ES-I3 (cell line): ENCODE results near the gene LIF.

Experiments used
- H3K36me3 ChIP-seq: 2 replicates; pipeline ENCODE4 v1.6.1; 2013; ENCODE audit warnings: mild to moderate bottlenecking, low read length, control low read depth, moderate library complexity; ENCODE audit not compliant: insufficient read depth
- H3K4me1 ChIP-seq: 2 replicates; pipeline ENCODE4 v1.6.1; 2013; ENCODE audit warnings: mild to moderate bottlenecking, control low read depth, low read length; ENCODE audit not compliant: insufficient read depth
- H3K9ac ChIP-seq: 2 replicates; pipeline ENCODE4 v1.6.1; 2013; ENCODE audit warnings: low read depth, mild to moderate bottlenecking, low read length, moderate library complexity
- H3K9me3 ChIP-seq: 2 replicates; pipeline ENCODE4 v1.6.1; 2013; ENCODE audit warnings: mild to moderate bottlenecking, low read length, moderate library complexity; ENCODE audit not compliant: control insufficient read depth, insufficient read depth

LIF gene

GRCh38 chr22:30198921-30199320, 47.6 kb downstream of the LIF start:
- no peaks in the 10 kb centered on the region; the same call in 1 of the 2 replicates for H3K36me3 ChIP-seq
- H3K9me3 ChIP-seq: no peaks in the 10 kb centered on the region
- peaks cover 23% of the 10 kb centered on the region for H3K4me1 ChIP-seq
- H3K9ac ChIP-seq: no peak overlapping the region

- Histone ChIP-seq H3K9me3 (no peaks in the 10 kb centered on the region), H3K9ac (no peak overlapping the region), H3K4me1 (peaks cover 23% of the 10 kb centered on the region)
These were observed 48.3 kb downstream of the LIF start for GRCh38 chr22:30198152-30198825.

GRCh38 chr22:30197389-30197788, 49.2 kb downstream of the LIF start:
- peaks cover 25% of the 10 kb centered on the region for H3K4me1 ChIP-seq
- H3K9ac ChIP-seq: peak overlapping the region; percentile 28; the same call in 1 of the 2 replicates
- no peaks in the 10 kb centered on the region; the same call in 1 of the 2 replicates for H3K36me3 ChIP-seq
- H3K9me3 ChIP-seq: no peaks in the 10 kb centered on the region

More at GRCh38 chr22:30198152-30198825, 48.3 kb downstream of the LIF start:
- H3K36me3 ChIP-seq: no peaks in the 10 kb centered on the region; the same call in 1 of the 2 replicates

DNA sequence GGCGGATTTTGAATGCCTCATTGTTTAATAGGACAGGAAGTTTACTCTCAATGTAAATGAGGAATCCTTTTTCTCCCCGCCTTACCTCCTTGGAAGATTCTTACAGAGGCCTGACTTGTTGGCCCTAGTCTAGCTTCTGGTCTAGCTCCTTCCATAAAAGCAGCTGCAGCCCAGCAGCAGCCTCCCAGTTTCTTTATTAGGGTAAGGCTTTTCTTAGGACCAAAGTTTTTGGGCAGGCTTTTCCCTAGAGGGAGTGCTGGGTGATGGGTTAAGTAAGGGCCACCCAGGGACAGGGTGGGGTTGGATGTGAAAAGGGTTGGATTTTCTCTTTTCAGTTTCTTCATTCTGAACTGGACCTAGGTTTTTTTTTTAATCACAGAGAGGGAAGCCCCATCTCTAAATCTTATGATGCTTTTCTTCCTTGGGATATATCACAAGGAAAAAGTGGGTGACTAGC, 49.7 kb downstream of the LIF start:
- H3K9me3 ChIP-seq: no peaks in the 10 kb centered on the region
- peak overlapping the region; percentile 28; the same call in 1 of the 2 replicates for H3K9ac ChIP-seq
- no peaks in the 10 kb centered on the region; the same call in 1 of the 2 replicates for H3K36me3 ChIP-seq
- H3K4me1 ChIP-seq: peaks cover 29% of the 10 kb centered on the region

DNA sequence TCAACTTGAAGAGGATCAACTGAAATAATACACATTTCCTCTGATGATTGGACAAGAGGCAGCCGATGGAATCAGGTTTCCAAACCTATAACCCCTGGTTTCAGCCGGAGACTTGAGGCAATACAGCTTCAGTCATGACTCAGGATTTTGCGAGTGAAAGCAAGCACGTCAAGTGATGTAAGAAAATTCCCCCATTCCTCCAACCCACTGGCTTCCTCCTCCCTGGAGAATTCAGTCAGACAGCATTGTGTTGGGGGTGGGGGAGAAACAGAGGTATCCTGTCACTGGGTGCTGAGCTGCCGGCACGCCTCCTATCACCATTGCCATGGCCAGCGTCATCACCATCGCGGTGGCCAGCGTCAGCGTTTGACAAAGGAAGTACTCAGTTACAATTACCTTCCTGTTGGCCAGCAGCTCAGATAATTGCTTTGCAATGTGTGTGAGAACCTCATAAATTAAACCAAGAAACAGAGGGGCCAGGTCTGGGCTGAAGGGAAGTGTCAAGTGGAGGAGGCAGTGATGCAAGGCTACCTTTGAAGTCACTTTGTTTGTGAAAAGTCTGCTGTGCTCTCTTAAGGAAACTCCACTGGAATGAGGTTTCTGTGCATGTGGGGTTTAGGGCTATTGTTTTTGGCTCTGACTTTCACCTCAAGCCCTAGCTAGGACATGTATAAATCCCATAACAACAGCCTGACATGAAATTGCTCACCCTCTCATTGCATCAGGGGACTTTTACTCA, 50.2 kb downstream of the LIF start:
- no peaks in the 10 kb centered on the region for H3K9me3 ChIP-seq
- peaks cover 32% of the 10 kb centered on the region for H3K4me1 ChIP-seq
- peak overlapping the region; percentile 28; the same call in 1 of the 2 replicates for H3K9ac ChIP-seq
- H3K36me3 ChIP-seq: no peaks in the 10 kb centered on the region

DNA sequence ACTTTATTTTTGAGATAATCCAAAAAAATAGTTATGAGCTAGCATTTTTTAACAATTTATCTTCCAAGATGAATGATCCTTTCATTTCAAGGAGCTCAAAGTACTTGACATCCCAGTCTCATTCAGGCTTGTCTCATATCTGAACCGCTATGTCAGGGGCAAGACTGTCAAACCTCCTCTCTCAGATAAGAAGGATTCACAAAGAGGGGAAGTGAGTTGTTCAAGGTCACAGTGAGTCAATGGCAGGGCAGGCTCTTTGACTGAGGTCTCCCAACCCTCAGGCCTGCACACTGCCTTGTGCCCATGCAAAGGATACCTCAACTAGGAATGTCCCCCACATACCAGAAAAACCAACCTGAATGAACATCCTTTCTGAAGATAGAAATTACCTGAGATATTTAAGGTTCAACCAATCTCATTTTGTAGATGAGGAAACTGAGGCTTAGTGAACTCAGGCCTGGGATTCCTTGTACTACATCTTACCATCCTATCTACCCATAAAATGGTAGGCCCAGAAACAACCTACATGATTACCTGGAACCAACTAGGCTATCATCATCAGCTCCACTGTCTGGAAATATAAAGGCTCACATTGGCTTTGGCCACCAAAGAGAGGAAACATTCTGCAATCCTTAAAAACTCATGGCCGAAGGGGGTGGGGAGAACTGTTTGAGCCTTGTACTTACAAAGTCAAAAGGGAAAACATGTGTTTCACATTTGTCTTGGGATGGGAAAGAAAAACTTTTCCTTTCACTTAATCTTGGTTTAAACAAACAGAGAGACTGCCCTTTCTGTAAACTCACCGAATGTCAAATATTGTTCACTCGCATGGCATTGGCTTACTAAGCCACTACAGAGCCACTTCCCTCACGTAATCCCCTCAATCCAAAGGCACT, 51.1 kb downstream of the LIF start:
- Histone ChIP-seq H3K9me3 (no peaks in the 10 kb centered on the region), H3K36me3 (no peaks in the 10 kb centered on the region), H3K4me1 (peaks cover 32% of the 10 kb centered on the region), H3K9ac (peak overlapping the region; percentile 28; the same call in 1 of the 2 replicates)

DNA sequence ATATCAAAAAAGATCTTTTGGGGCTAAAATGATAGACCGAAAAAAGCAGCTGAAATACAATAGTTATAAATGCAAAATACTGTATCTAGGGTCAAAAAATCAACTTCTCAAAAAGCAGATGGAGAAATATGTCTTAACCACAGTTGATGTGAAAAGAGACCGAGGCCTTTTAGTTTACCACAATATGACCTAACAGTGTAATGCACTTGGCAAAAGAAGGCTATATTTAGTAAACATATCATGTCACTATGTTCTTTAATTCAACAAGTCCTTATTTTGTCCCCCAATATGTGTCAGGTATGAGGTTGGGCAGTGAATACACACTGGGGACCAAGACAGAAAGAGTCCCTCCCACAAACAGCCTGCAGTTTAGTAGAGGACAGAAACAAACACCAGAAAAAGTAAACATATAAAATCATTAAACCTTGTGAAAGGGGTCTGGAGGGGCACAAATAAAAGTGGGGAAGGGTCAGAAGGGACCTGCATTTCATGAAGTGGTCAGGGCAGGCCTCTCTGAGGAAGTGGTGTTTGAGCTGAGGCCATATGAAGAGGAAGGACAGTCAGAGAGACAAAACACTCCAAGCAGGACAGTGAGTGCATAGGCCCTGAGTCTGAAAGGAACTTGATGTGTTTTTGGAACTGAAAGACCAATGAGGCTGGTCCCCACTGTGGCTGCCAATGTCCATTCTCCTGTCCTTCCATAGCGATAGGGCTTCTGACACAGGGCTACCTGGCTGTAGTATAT, 53.4 kb downstream of the LIF start:
- Histone ChIP-seq H3K4me1 (peaks cover 42% of the 10 kb centered on the region), H3K9ac (no peak overlapping the region), H3K9me3 (no peaks in the 10 kb centered on the region), H3K36me3 (no peaks in the 10 kb centered on the region)

GRCh38 chr22:30192427-30192826, 54.1 kb downstream of the LIF start:
- Histone ChIP-seq H3K4me1 (peaks cover 45% of the 10 kb centered on the region), H3K9ac (no peak overlapping the region), H3K9me3 (no peaks in the 10 kb centered on the region), H3K36me3 (no peaks in the 10 kb centered on the region)

- H3K4me1 ChIP-seq: peaks cover 43% of the 10 kb centered on the region
- no peaks in the 10 kb centered on the region for H3K9me3 ChIP-seq
- H3K36me3 ChIP-seq: no peaks in the 10 kb centered on the region
- no peak overlapping the region for H3K9ac ChIP-seq
These were observed 55.4 kb downstream of the LIF start for GRCh38 chr22:30191040-30191701.

DNA sequence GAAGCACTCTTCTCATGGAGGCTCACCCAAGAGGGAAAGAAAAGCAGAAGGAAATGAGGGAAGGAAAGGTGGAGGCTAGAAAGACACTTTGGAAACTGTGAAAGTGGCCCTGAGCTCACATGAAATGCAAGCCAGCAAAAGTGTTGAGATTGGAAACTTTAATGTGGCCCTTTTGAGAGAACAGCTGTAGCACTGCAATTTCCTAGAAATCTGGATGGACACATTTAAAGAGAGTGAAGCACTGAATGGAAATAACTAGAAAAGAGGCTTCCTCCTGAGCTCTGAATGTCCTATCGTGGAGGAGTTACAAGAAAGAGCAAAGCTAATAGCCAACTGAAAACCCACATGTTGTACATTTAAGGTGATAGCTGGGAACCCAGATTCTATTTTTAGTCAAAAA, 56.0 kb downstream of the LIF start:
- Histone ChIP-seq H3K4me1 (peaks cover 41% of the 10 kb centered on the region), H3K9ac (no peak overlapping the region), H3K36me3 (no peaks in the 10 kb centered on the region), H3K9me3 (no peaks in the 10 kb centered on the region)
